HG03196 (cell line): ENCODE results near the gene MCL1.
A peak's percentile ranks its signal among the peaks of the same experiment; 100 is the strongest.
"Not testable (repeated sequence)": the region's sequence is repeated elsewhere in the genome, so short reads cannot be mapped to it uniquely, and the experiment has no call there.

Source experiments
- ATAC-seq: cut with Tn5 transposase; IDR thresholded peaks from one replicate; pipeline ENCODE4 v1.9.1; 2021; ENCODE audit not compliant: unreplicated experiment

MCL1 gene

DNA sequence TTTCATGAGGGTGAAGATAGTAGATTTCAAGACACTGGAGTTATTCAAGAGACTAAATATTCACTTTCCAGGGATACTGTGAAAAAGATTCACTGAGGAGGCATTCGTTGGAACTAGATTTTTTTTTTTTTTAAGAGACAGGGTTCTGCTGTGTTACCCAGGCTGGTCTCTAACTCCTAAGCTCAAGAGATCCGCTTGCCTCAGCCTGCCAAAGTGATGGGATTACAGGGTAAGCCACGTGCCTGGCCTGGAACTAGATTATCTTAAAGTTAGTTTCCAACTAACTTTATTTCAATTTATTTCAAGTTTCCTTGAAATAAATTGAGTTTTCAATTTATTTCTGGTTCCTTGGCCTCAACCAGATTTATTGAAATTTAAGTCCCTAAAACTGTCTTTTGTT lies 24.3 kb upstream of the MCL1 start:
- no peak for ATAC-seq

DNA sequence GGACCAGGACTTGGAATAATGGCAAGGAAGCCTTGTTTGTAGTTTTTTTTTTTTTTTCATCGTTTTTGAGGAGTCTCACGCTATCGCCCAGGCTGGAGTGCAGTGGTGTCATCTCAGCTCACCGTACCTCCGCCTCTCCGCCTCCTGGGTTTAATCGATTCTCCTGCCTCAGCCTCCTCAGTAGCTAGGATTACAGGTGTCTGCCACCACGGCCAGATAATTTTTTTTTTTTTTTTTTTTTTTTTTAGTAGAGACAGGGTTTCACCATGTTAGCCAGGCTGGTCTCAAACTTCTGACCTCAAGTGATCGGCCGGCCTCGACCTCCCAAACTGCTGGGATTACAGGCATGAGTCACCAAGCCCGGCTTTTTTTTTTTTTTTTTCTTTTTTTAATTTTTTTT lies 23.0 kb upstream of the MCL1 start:
- ATAC-seq, result not testable (repeated sequence)

DNA sequence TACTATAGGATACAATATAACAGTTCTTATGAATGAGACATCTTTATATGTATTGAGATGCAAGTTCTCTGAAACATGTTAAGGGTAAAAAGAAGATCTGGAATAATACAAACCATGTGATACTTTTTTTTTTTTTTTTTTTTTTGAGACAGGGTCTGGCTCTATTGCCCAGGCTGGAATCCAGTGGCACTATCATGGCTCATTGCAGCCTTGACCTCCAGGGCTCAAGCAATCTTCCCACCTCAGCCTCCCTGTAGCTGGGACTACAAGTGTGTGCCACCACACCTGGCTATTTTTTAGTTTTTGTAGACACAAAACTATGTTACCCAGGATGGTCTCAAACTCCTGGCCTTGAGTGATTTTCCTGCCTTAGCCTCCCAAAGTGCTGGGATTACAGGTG lies 22.1 kb upstream of the MCL1 start:
- no peak for ATAC-seq

DNA sequence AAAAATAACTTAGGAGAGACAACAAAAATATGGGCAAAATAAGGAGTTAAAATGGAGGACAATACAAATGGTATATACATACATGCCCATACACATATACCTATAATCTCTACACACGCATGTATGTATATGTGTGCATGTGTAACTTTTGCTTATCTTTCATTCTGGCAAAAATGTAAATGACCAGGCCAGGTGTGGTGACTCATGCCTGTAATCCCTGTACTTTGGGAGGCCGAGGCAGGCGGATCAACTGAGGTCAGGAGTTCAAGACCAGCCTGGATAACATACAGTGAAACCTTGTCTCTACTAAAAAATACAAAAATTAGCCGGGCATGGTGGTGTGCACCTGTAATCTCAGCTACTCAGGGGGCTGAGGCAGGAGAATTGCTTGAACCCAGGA lies 18.9 kb upstream of the MCL1 start:
- ATAC-seq, result not testable (repeated sequence)

DNA sequence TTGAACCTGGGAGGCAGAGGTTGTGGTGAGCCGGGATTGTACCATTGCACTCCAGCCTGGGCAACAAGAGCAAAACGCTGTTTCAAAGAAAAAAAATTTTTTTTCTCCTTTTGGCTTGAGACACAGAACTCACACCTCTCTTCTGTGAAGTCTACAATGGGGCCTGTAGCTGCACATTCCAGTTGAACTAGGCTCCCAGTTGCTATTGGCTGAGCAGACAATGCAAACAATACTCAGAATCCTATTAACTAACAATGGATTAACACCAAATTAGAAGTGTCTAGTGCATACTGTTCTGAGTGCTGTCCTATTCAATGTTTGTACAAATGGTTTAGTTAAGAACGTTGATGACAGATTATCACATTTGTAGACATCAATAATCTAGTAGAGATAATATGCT lies 17.6 kb upstream of the MCL1 start:
- ATAC-seq, result no peak

DNA sequence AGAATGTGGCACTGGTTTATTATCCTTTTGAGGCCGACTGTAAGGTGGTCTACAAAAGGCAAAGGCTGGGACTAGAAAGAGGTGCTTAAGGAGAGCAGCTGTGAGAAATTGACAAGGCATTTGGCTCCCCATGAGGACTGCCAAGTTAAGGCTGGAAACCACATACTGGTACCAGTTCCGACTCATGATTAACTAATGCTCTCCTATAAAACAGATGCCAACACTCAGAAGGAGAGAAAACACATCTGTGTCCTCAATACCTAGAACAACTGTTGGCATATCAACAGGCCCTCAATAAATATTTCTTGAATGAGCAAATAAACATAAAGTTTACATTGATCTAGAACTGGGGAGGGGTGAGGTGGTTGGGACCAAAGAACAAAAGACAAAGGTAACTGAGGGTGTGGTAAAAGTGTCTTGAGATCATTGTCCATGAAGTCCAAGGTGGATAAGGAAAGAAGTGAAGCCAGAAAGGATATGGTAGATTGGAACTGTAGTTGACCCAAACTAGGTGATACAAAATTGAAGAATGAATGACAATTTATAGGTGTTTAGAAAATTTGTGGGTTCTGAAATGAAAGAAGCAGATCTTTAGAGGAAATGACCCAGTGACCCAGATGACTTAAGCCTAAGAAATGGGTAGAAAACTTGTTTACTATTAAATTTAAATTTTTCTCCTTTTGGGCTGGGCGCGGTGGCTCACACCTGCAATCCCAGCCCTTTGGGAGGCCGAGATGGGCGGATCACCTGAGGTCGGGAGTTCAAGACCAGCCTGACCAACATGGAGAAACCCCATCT lies 16.9 kb upstream of the MCL1 start:
- no peak for ATAC-seq

DNA sequence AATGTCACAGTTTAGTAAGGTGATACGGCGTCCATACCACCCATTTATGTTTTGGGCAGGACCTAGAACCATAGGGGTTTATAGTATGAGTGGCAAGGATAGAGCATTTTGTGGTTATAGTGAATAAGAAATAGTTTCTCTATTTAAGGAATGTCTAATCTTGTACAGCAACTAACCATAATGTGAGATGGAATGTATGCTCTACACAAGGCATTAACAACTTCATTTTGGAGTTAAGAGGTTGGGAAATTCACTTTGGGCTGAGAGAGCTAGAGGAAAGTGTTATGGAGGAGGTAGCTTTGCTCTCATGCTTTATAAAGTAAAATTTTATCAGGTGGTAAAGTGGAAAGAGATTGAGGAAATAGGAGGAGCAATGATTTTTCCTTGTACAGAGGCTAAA lies 3.0 kb upstream of the MCL1 start:
- ATAC-seq, result no peak

DNA sequence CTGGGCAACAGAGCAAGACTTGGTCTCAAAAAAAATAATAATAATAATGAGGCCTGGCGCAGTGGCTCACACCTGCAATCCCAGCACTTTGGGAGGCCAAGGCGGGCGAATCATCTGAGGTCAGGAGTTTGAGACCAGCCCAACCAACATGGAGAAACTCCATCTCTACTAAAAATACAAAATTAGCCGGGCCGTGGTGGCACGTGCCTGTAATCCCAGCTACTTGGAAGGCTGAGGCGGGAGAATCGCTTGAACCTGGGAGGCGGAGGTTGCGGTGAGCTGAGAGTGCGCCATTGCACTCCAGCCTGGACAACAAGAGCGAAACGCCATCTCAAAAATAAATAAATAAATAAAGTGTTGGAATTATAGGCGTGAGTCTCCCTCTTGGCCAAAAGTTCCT lies 2.6 kb upstream of the MCL1 start:
- ATAC-seq, result not testable (repeated sequence)

DNA sequence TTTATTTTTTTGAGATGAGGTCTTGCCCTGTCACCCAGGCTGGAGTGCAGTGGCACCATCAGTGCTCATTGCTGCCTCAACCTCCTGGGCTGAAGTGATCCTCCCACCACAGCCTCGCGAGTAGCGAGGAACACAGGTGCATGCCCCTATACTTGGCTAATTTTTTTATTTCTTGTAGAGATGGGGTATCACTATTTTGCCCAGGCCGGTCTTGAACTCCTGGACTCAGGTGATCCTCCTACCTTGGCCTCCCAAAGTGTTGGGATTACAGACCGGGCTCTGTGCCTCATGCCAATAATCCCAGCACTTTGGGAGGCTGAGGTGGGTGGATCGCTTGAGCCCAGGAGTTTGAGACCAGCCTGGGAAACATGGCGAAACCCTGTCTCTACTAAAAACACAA lies 2.0 kb upstream of the MCL1 start:
- not testable (repeated sequence) for ATAC-seq

DNA sequence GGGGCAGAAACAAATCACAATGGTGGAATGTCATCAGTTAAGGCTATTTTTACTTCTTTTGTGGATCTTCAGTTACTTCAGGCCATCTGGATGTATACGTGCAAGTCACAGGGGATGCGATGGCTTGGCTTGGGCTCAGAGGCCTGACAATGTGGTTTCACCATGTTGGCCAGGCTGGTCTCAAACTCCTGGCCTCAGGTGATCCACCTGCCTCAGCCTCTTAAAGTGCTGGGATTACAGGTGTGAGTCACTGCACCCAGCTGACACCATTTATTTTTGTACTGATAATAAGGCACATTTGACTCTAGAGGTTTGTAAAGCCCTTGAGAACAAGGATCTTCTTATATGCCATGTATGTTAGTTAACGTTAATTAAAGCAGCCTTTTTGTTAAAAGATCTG lies 1.6 kb upstream of the MCL1 start:
- ATAC-seq, result not testable (repeated sequence)

DNA sequence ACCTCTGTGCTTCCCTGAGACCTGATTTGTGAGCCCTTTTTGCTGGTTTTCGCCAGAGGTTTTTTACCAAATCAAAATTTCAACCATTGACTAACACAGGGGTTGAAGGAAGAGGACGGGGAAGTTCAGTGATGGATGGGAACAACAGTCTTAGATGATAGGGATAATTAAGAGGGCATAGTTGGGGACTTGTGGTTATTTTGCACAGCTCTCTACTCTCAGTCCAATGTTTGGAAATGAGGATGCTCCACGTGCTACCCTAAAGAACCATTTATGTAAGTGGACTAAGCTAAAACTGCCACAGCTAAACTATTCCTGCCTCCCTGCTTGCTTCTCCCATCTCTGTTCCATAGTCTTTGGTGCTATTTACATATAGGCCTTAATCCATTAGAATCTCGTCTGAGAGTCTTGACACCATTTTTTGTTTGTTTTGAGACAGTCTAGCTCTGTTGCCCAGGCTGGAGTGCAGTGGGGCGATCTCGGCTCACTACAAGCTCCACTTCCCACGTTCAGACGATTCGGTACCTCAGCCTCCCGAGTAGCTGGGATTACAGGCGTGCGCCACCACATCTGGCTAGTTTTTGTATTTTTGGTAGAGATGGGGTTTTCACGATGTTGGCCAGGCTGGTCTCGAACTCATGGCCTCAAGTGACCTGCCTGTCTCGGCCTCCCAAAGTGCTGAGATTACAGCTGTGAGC lies 684 bp upstream of the MCL1 start:
- peak; percentile 10 for ATAC-seq

DNA sequence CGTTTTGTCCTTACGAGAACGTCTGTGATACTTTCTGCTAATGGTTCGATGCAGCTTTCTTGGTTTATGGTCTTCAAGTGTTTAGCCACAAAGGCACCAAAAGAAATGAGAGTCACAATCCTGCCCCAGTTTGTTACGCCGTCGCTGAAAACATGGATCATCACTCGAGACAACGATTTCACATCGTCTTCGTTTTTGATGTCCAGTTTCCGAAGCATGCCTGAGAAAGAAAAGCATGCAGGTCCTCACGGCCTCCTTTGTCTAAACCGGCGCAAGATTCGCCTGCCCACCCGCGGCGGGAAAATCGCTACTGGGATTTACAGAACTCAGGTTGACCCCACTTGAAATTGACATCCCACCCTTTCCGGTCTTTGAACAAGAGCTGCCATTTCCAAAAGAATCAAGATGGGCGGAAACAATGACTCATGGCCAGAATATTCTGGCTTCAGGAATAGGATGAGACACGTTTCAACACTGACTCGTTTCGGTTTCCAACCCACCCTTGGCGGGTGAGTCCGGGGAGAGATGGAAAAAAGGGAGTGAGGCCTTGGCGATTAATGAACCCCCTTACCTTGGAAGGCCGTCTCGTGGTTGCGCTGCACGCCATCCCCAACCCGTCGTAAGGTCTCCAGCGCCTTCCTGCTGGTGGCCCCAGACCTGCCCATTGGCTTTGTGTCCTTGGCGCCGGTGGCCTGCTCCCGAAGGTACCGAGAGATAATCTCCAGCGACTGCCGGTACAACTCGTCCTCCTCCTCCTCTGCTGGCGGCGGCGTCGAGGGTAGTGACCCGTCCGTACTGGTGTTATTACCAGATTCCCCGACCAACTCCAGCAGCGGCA lies 919 bp downstream of the MCL1 start:
- ATAC-seq, result peak; percentile 8

DNA sequence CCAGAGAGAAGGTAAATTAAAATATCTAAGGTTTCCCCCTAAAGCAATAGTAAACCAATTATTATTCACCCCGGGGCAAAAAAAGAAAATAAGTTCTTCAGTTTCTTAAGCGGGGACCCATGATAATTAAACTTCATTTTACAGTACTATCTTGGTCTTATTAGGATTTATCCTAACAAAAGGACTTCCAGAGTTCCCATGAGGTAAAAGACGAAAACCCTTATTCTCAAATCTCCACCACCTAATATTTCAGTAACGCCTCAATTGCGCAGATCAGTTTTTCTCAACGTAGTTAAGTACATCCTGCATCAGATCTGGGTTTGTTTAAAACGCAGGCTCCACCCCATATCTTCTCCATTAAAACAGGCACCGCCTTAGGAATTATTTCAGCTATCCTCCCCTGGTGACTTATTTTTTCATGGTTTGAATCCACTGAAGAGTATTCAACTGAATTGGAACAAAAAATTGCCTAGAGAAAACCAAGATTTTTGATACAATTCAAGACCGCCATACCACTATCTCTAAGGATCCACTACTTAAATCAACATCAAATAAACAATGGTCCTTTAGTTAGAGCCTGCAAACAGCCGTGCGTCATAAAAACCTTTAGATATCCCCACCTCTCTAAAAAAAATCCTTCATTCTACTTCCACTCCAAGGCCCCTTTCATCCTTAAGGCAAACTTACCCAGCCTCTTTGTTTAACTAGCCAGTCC lies 1.7 kb downstream of the MCL1 start:
- no peak for ATAC-seq

DNA sequence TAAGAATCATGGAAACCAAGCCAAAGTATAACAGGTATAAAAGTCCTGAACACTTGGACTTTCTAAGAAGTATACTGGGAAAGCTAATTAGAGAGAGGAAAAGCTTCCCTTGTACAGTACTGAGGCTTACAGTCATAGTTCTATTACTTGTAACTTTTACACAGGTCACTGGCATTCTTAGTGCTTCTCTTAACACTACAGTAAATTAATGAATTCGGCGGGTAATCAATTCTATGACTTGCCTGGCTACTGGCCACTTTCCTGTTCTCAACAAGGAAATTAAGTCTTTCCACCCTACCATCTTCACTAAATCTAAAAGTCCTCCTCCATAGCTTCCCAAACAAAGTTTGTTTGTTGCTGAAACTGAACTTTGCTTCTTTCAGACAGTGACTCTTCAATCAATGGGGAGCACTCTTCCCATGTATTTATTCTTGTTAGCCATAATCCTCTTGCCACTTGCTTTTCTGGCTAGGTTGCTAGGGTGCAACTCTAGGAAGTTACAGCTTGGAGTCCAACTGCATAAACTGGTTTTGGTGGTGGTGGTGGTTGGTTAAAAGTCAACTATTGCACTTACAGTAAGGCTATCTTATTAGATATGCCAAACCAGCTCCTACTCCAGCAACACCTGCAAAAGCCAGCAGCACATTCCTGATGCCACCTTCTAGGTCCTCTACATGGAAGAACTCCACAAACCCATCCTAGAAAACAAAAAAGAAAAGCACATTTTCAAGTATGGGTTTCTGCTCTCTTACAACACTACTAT lies 2.4 kb downstream of the MCL1 start:
- no peak for ATAC-seq

DNA sequence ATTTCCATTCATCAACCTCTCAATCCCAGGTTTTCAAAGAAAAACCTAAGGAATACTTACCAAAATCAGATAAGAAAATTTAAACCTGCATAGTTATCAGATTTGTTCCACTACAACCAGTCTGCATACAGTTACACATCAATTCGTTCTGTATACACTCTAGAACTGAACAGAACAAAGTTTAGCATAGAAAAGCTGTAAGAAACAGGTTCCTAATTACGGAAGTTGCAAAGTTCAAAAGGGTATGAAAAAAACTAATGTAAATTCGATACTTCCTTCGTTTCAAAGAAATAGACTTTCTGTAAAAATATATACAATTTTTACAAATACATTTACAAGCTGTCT lies 3.1 kb downstream of the MCL1 start:
- no peak for ATAC-seq

DNA sequence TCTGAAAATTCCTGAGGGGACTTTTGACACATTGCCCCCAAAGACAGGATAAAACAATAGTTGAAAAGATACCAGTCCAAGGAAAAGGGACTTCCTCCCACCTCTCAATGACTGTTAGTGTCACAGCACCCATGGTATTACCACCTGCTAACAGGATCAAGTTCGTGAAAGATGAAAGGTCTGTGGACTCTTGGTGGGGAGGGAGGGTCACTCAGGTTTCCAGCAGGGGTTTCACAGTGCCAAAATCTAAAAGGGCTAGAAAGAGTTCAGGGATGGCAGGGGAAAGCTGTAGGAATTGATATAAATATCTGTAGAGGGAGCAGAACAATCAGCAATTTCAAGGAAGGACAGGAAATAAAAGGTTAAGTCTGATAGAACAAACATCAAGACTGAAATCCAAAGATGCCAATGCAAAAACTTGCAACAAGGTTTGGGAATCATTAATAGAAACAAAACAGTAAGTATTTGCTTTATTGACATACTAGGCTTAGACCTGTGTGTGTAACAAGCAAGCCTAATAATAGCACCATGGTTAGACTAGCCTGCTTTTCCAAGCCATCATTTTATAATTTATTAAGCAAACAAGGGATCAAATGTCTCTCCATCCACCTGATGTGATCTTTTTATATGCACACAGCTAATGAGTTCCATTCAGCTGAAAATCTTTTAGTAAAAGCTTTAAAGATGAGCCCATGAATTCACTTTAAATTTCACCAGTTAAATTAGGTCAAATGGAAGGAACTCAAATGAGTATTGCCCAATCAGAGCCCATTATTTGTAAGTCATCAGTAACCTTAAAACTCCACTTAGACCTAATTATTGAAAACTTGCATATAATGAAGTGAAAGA lies 3.7 kb downstream of the MCL1 start:
- no peak for ATAC-seq

DNA sequence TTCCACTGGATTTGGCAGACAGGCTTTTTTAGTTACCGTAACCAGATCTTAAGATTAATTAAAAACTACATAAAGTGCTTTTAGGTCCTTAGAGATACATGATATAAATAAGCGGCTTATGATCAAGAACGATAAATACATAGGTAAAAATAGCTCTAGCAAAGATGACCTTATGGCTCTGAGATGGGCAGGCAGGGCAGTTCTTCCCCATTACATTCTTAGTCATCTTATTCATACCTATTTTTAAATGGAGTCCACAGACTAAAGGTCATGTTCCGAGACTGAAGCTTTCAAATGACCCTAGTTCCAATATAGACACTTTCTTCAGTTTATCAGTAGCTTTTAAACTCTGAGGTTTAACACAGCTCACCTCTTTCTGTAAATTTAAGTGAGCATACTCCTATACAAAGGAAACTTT lies 4.3 kb downstream of the MCL1 start:
- no peak for ATAC-seq

DNA sequence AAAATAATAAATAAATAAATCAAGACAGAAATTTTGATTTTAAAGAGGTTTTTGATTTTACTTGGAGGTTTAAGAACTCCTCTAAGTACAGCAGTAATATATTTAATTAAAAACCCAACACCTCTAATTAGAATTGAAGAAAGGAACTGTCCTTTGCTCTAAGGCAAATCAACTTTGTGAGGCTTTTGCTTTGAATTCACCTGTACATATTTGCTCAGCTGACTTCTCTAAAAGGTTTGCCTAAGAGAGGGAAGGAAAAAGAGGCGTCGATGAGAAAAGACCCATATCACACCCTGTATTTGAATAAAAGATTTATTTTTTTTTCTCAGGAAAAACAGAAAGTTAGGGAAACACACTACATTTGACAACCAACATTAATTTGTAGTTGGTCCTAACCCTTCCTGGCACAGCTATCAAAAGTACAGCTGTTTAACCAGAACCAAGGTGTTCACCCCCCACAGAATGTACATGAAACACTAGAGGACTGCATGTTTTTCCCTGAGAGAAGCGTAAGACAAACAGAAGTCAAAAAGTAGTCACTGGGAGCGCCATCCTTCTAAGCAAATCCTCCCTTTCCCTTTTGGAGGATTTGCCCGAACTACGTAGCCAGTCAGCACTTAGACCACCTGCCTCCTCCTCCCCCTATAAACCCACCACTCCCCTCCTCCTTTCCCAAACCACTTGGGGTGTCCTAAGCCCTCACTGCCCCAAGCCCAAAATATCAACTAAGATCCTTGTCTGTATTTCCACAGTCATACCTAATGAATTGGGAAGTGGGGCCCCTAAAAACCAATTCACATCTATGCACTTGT lies 4.9 kb downstream of the MCL1 start:
- ATAC-seq, result no peak

DNA sequence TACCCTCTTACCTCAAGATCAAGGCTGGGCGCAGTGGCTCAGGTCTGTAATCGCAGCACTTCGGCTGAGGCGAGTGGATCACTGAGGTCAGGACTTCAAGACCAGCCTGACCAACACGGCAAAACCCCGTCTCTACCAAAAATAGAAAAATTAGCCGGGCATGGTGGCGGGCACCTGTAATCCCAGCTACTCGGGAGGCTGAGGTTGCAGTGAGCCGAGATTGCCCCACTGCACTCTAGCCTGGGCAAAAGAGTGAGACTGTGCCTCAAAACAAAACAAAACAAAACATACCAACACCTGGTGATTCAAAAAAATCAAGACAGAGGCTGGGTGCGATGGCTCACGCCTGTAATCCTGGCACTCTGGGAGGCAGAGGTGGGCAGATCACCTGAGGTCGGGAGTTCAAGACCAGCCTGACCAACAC lies 5.8 kb downstream of the MCL1 start:
- ATAC-seq, result not testable (repeated sequence)
